NCI-H2029 (cell line): ENCODE results near the gene SPDYE9.
"Not testable (repeated sequence)": the region's sequence is repeated elsewhere in the genome, so short reads cannot be mapped to it uniquely, and the experiment has no call there.

Source experiments
- DNase-seq: peaks from one replicate; lab custom pipeline; 2025; lab: John Stamatoyannopoulos, UW

The SPDYE9 gene, protein sequence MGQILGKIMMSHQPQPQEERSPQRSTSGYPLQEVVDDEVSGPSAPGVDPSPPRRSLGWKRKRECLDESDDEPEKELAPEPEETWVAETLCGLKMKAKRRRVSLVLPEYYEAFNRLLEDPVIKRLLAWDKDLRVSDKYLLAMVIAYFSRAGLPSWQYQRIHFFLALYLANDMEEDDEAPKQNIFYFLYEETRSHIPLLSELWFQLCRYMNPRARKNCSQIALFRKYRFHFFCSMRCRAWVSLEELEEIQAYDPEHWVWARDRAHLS

DNA sequence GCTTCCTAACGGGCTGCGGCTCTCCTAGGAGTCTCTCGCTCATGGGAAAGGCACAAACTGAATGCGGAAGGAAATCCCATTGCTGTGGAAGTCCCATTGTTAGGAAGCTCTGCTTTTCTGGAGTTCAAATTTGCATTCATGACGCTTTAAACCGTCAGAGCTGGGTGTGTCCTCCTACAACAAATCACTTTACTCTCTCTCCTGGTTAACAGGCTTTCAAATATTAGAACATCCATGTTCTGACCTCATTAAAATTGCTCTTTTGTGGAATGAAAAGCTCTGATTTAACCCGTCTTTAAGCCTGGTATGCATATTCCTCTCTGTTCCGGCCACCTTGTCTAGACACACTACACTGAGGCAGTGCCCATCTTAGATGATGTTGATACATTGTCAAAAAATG lies at the start of gene SPDYE9:
SPDYE9 (minus strand) TSS at position 101 of the 400 bp plus-strand sequence. CDS start 1,800 bp downstream, outside the sequence.
- DNase-seq, result not testable (repeated sequence)

DNA sequence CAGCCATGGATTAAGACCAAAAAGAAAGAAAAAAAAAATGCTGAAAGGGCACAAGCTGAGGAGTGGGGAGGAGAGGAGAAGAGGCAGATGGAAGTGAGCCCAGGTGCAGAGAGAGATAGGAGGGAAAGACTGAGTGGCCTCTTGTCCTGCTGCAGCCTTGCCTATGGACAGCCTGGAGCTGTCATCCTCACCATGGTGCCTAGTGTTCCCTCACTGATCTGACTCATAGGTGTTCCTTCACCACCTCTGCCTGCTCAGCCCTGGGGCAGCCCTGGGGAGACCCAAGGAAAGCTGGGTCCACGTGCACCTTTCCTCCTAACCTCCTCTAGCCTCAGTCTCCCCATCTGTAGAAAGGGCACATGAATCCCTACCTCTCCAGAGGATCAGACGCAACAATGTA lies 49.0 kb upstream of the SPDYE9 start:
- DNase-seq, result not testable (repeated sequence)

DNA sequence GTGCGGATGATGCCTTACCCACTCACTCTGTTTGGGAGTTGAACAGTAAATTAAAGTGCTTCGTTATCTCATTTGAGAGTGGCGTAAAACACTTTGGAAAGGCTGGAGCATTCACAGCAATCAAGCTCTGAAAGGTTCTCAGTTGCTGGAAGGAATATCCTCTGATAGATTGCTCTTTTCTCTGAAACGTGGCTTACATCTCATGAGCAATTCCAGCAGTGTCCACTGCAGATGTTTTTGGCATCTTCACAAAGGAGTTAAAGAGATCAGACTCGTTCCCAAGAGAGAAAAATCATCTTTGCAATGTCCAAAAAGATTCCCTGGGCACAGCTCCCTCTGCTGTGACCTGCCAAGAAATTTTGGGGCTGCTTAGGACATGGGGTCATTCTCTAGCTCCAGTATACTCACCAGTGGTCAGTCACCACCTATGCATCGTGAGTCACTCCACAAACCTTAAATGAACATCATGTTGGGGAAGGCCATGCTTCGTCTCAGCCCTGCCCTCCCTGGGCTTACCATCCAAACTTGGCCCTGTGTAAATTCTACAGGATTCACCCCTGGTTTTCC lies 46.9 kb upstream of the SPDYE9 start:
- not testable (repeated sequence) for DNase-seq

DNA sequence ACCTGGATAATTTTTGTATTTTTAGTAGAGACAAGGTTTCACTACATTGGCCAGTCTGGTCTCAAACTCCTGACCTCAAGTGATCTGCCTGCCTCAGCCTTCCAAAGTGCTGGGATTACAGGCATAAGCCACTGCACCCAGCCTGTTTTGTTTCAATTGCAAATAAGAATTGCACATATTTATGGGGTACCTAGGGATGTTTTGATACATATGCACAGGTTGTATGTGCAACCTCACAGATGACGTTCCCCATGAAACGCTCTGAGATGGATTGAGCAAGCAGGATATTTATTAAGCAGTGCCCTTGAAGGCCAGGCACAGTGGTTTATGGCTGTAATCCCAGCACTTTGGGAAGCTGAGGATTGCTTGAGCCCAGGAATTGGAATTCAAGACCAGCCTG lies 44.8 kb upstream of the SPDYE9 start:
- DNase-seq, result not testable (repeated sequence)

DNA sequence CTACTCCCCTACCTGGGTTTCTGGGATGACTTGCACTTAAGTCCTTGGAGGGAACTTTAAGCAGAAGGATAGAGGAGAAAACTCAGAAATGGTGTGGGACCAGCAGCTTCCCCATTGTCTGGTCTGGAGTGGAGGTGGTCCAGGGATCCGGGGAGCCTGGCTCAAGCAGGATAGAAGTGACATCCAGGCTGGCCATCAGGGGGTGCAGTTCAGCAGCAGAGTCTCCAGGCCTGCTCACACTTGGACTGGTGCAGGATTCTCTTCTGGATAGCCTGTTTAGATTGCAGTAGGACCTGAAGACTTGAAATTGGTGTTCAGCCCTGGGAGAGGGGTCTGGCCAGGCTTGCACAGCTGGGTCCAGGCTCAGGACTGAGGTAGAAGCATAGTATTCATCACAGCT lies 38.3 kb upstream of the SPDYE9 start:
- not testable (repeated sequence) for DNase-seq

DNA sequence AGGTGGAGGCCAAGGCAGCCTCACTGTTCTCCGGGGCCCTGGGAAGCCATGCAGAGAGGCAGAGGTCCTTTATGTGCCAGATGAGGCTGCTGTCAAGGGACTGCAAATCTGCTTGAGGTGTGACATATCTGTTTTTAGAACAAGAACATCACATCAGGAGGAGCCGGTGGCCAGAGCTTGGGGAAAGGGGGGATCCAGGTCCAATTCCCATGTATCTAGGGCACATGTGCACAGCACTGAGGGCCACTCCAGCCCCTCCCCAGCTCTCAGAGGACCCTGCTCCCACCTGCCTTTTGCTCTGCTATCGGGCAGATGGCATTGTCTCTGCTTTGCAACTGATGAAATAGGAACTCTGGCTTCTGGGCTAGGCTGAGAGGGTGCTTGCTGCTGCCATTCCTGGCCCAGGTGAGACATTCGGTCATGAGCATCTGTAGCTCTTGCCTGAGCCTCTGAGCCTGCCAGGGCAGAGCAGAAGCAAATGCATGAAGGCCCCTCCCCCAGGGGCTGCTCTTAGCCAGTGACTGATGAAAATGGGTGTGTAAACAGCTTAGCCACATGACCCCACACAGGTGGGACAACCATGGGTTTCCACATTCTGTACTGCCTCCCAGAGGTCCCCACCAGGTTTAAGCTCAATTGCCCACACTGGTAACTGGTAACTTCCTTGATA lies 37.1 kb upstream of the SPDYE9 start:
- DNase-seq, result not testable (repeated sequence)

DNA sequence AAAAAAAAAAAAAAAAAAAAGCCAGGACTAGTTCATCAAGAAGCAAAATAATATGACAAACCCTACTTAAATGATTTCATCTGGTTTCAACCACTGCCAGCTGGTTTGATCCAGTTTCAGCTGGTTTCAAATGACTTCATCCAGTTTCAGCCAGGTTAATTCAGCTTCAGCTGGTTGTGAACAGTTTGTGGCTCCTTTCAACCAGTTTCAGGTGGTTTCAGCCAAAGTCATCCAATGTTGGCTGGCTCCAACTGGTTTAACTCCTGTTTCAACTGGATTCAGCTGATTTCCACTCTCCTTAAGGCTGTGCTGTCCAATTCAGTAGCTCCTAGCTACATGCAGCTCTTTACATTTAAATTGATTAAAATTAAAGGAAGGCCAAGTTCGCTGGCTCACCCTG lies 32.3 kb upstream of the SPDYE9 start:
- not testable (repeated sequence) for DNase-seq

DNA sequence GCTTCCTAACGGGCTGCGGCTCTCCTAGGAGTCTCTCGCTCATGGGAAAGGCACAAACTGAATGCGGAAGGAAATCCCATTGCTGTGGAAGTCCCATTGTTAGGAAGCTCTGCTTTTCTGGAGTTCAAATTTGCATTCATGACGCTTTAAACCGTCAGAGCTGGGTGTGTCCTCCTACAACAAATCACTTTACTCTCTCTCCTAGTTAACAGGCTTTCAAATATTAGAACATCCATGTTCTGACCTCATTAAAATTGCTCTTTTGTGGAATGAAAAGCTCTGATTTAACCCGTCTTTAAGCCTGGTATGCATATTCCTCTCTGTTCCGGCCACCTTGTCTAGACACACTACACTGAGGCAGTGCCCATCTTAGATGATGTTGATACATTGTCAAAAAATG lies 28.0 kb downstream of the SPDYE9 start, which contains the start of gene SPDYE11:
SPDYE11 (minus strand) TSS at position 101 of the 400 bp plus-strand sequence. CDS start 1,800 bp downstream, outside the sequence.
- not testable (repeated sequence) for DNase-seq

DNA sequence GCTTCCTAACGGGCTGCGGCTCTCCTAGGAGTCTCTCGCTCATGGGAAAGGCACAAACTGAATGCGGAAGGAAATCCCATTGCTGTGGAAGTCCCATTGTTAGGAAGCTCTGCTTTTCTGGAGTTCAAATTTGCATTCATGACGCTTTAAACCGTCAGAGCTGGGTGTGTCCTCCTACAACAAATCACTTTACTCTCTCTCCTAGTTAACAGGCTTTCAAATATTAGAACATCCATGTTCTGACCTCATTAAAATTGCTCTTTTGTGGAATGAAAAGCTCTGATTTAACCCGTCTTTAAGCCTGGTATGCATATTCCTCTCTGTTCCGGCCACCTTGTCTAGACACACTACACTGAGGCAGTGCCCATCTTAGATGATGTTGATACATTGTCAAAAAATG lies 56.2 kb downstream of the SPDYE9 start, which contains the start of gene SPDYE8:
SPDYE8 (minus strand) TSS at position 101 of the 400 bp plus-strand sequence. CDS start 1,800 bp downstream, outside the sequence.
- DNase-seq, result not testable (repeated sequence)
